WTC11 (cell line): ENCODE data around the gene RNF149. TPM values are rescaled to one million over a fixed set of nuclear protein-coding genes. Genes with fewer than 3 reads are reported as not detected.

Experiments used
- ATAC-seq: fragments of 200-7000 bp; cut with Tn5 transposase; 2 replicates; pipeline ENCODE4 v1.10.0; 2021; ENCODE audit warnings: mild to moderate bottlenecking, moderate library complexity
- CTCF ChIA-PET: fragments of 300-600 bp; sonication (Branson Sonifier 250); formaldehyde crosslinking; loops from one replicate; lab custom pipeline; 2021; ENCODE audit warnings: antibody characterized with exemption; lab: Charles Lee
- POLR2A ChIA-PET: fragments of 350-600 bp; sonication (Branson Sonifier 250); formaldehyde crosslinking; loops from one replicate; lab custom pipeline; 2021; ENCODE audit warnings: antibody characterized with exemption; lab: Charles Lee
- DNase-seq: peaks from one replicate; pipeline ENCODE4 v3.0.0; 2021; ENCODE audit warnings: low spot score
- H3K27ac Mint-ChIP-seq: 2 replicates; pipeline ENCODE4 v1.8.0; 2021; ENCODE audit warnings: mixed read lengths
- H3K27me3 Mint-ChIP-seq: 2 replicates; pipeline ENCODE4 v1.8.0; 2021; ENCODE audit warnings: low read depth, mild to moderate bottlenecking, moderate library complexity, mixed read lengths
- H3K36me3 Mint-ChIP-seq: 2 replicates; pipeline ENCODE4 v1.8.0; 2021; ENCODE audit warnings: mixed read lengths
- H3K4me1 Mint-ChIP-seq: 2 replicates; pipeline ENCODE4 v1.8.0; 2022; ENCODE audit warnings: mixed read lengths
- H3K4me3 Mint-ChIP-seq: 2 replicates; pipeline ENCODE4 v1.8.0; 2021; ENCODE audit warnings: mild to moderate bottlenecking, moderate library complexity, mixed read lengths
- H3K9me3 Mint-ChIP-seq: 2 replicates; pipeline ENCODE4 v1.8.0; 2021; ENCODE audit warnings: mixed read lengths
- ARID4B ChIP-seq: sonication (generic); formaldehyde crosslinking; IDR thresholded peaks from 2 replicates; pipeline ENCODE4 v1.8.0; 2023; ENCODE audit warnings: missing genetic modification reagents, mild to moderate bottlenecking, borderline replicate concordance
- ATF3 ChIP-seq: sonication (generic); formaldehyde crosslinking; conservative IDR thresholded peaks from 2 replicates; pipeline ENCODE4 v1.8.1; 2022; ENCODE audit warnings: mild to moderate bottlenecking, missing genetic modification reagents
- ELF4 ChIP-seq: sonication (generic); formaldehyde crosslinking; IDR thresholded peaks from 2 replicates; pipeline ENCODE4 v1.8.1; 2022; ENCODE audit warnings: low read depth, mild to moderate bottlenecking, moderate library complexity, missing genetic modification reagents
- FOXK1 ChIP-seq: sonication (generic); formaldehyde crosslinking; IDR thresholded peaks from 2 replicates; pipeline ENCODE4 v1.8.0; 2022; ENCODE audit warnings: mild to moderate bottlenecking, moderate library complexity, missing genetic modification reagents
- HMGXB4 ChIP-seq: sonication (generic); formaldehyde crosslinking; IDR thresholded peaks from 2 replicates; pipeline ENCODE4 v1.8.1; 2023; ENCODE audit warnings: mild to moderate bottlenecking, moderate library complexity, missing genetic modification reagents
- OVOL2 ChIP-seq: fragments of 250-450 bp; sonication (Bioruptor Pico); IDR thresholded peaks from 2 replicates; pipeline ENCODE4 v1.9.0; 2021; ENCODE audit warnings: mild to moderate bottlenecking, borderline replicate concordance
- ZBTB43 ChIP-seq: sonication (generic); formaldehyde crosslinking; IDR thresholded peaks from 2 replicates; pipeline ENCODE4 v1.8.1; 2023; ENCODE audit warnings: mild to moderate bottlenecking, missing genetic modification reagents
- ZNF138 ChIP-seq: sonication (generic); formaldehyde crosslinking; conservative IDR thresholded peaks from 2 replicates; pipeline ENCODE4 v1.8.1; 2022; ENCODE audit warnings: mild to moderate bottlenecking, moderate library complexity, missing genetic modification reagents
- ZNF281 ChIP-seq: sonication (generic); formaldehyde crosslinking; IDR thresholded peaks from 2 replicates; pipeline ENCODE4 v1.8.0; 2023; ENCODE audit warnings: mild to moderate bottlenecking, missing genetic modification reagents
- ZNF396 ChIP-seq: fragments of 250-450 bp; sonication (Bioruptor Pico); IDR thresholded peaks from 2 replicates; pipeline ENCODE4 v1.8.0; 2021; ENCODE audit warnings: mild to moderate bottlenecking, moderate library complexity, borderline replicate concordance
- ZNF416 ChIP-seq: fragments of 250-450 bp; sonication (Bioruptor Pico); IDR thresholded peaks from 2 replicates; pipeline ENCODE4 v1.9.0; 2021; ENCODE audit warnings: mild to moderate bottlenecking, inconsistent platforms
- ZNF425 ChIP-seq: fragments of 250-450 bp; sonication (Bioruptor Pico); conservative IDR thresholded peaks from 2 replicates; pipeline ENCODE4 v1.9.0; 2021; ENCODE audit warnings: mild to moderate bottlenecking
- ZNF532 ChIP-seq: fragments of 250-450 bp; sonication (Bioruptor Pico); IDR thresholded peaks from 2 replicates; pipeline ENCODE4 v1.9.0; 2021; ENCODE audit warnings: mild to moderate bottlenecking, borderline replicate concordance
- total RNA-seq: library from RNA; stranded (reverse); gene quantifications from 3 replicates; pipeline ENCODE4 v1.2.3, GENCODE V29; 2021

The RNF149 gene
- total RNA-seq, 1 experiment from 2014 or later, result 25.6 TPM

- ChIA-PET POLR2A (no interaction called here), CTCF (no interaction called here)
- H3K27ac Mint-ChIP-seq, result peak overlapping the region; percentile 54
- H3K4me3 Mint-ChIP-seq, result no peak overlapping the region
- TF ChIP-seq ZNF425 (CRISPR knock-in tag) (no peak), ZNF138 (CRISPR knock-in tag) (no peak), OVOL2 (CRISPR knock-in tag) (no peak), ATF3 (CRISPR knock-in tag) (no peak), ZNF281 (CRISPR knock-in tag) (no peak), FOXK1 (CRISPR knock-in tag) (no peak), ARID4B (CRISPR knock-in tag) (no peak), ELF4 (no peak), ZNF416 (no peak), ZNF396 (CRISPR knock-in tag) (no peak), HMGXB4 (no peak), ZBTB43 (no peak), ZNF532 (CRISPR knock-in tag) (no peak)
- no peaks in the 10 kb centered on the region for H3K27me3 Mint-ChIP-seq
- H3K9me3 Mint-ChIP-seq, result no peaks in the 10 kb centered on the region
- peaks cover 71% of the 10 kb centered on the region for H3K36me3 Mint-ChIP-seq
- DNase-seq (no peak), ATAC-seq (no peak)
- H3K4me1 Mint-ChIP-seq, result peaks cover 17% of the 10 kb centered on the region
These were observed 40.5 kb downstream of the RNF149 start for GRCh38 chr2:101267671-101268656.
